Measurements from ENCODE around the gene PITPNM2. TPM values are rescaled to one million over a fixed set of nuclear protein-coding genes. Genes with fewer than 3 reads are reported as not detected.

PITPNM2 gene
- polyA plus RNA-seq, 5 donors = 9.7 to 16.1 (median 11.3) TPM

Other genes with a start within 250 kb of the PITPNM2 start
- gene ABCB9, start 184.6 kb downstream of the PITPNM2 start, polyA plus RNA-seq (ENCODE audit: insufficient read depth in 1 of 5, insufficient read length in 5 of 5, low replicate concordance in 1 of 5) = 10 to 100 TPM in 2 of 5 donors, 1 to 10 TPM in 3; 6.9 to 11.5 (median 9.0) TPM
- 10 to 100 TPM; 15.1 to 23.7 (median 16.8) TPM for gene OGFOD2, start 175.8 kb downstream of the PITPNM2 start, polyA plus RNA-seq (ENCODE audit: insufficient read depth in 1 of 5, insufficient read length in 5 of 5, low replicate concordance in 1 of 5)
- gene ARL6IP4, start 170.4 kb downstream of the PITPNM2 start, polyA plus RNA-seq (ENCODE audit: insufficient read depth in 1 of 5, insufficient read length in 5 of 5, low replicate concordance in 1 of 5) = 100 to 1,000 TPM; 139 to 250 (median 155) TPM
- gene MPHOSPH9, start 82.1 kb upstream of the PITPNM2 start, polyA plus RNA-seq (ENCODE audit: insufficient read depth in 1 of 5, insufficient read length in 5 of 5, low replicate concordance in 1 of 5) = 10 to 100 TPM; 22.0 to 48.9 (median 41.3) TPM
- gene MTRFR, start 82.3 kb upstream of the PITPNM2 start, polyA plus RNA-seq (ENCODE audit: insufficient read depth in 1 of 5, insufficient read length in 5 of 5, low replicate concordance in 1 of 5) = 10 to 100 TPM; 24.5 to 26.2 (median 25.8) TPM
- gene CDK2AP1, start 120.8 kb upstream of the PITPNM2 start, polyA plus RNA-seq (ENCODE audit: insufficient read depth in 1 of 5, insufficient read length in 5 of 5, low replicate concordance in 1 of 5) = 100 to 1,000 TPM; 225 to 293 (median 236) TPM
- 10 to 100 TPM; 18.3 to 30.8 (median 29.5) TPM for gene SBNO1, start 213.8 kb upstream of the PITPNM2 start, polyA plus RNA-seq (ENCODE audit: insufficient read depth in 1 of 5, insufficient read length in 5 of 5, low replicate concordance in 1 of 5)
- gene KMT5A, start 233.0 kb upstream of the PITPNM2 start, polyA plus RNA-seq (ENCODE audit: insufficient read depth in 1 of 5, insufficient read length in 5 of 5, low replicate concordance in 1 of 5) = 10 to 100 TPM; 55.3 to 59.5 (median 56.0) TPM